Fibroblast of peridontal ligament (primary cell): Measurements from ENCODE around the gene MARCHF2.

Source experiments
- DNase-seq: peaks from one replicate; pipeline ENCODE4 v3.0.0-alpha.2; 2010; ENCODE audit errors: extremely low read depth

The MARCHF2 gene

GRCh38 chr19:8477889-8478288 is 64.8 kb downstream of the MARCHF2 start:
- no peak for DNase-seq

- DNase-seq: no peak
Measured at GRCh38 chr19:8478598-8478997, 65.5 kb downstream of the MARCHF2 start.

DNA sequence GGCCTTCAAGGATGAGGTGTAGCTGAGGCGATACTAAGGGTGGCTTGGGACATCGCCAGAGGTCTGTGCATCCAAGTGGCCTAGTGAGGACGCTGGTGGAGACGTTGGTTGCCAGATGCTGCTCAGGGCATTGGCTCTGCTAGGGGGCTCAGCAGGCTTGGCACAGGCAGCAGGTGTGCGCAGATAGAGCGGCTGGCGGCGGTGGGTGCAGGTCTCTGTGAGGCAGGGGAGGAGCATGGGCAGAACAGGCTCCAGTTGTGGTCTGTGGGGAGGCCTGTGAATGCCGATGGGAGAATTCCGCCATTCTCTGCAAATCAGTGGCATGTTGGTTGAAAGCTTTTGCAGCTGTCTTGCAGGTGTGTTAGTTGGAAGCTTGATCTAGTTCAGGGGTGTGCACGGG is 68.1 kb downstream of the MARCHF2 start:
- DNase-seq: no peak

DNA sequence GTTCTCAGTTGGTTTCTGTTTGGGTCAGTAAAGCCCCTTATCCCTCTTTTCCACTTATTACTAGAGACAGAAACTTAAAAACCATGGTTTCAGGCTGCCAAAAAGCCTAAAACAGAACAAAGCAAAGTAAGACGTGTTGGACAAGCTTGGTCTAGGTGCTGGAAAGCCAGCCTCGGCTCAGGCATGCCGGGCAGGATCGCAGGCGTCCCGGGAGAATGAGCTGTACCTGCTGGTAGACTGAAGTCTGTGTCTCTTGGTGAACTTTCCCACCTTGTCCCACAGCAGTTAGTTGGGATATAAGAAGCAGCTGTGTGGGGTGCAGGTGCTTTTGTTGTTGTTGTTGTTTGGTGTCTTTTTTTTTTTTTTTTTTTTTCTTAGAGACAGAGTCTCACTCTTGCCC is 68.5 kb downstream of the MARCHF2 start:
- DNase-seq: no peak

DNA sequence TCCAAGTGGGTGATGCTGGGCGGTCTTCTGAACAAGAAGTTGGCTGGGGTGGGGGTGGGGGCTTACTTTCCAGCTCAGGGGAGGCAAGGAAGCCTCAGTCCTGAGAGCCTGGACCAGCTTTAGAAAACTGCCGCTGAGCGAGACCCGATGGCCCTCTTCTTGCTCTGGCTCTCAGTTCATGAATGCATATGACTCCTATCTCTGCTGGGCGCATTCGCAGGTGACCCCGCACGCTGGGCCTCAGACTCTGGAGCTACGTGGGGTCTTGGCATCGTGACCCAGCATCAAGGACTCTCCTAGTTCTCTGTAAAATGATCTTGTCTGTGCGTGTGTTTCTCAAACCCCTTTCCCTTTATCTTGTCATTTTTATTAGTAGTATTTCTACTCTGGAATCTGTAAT is 69.6 kb downstream of the MARCHF2 start:
- DNase-seq: no peak

- no peak for DNase-seq
Measured at GRCh38 chr19:8483165-8483564, 70.1 kb downstream of the MARCHF2 start.

- no peak for DNase-seq
Measured at GRCh38 chr19:8484331-8484894, 71.3 kb downstream of the MARCHF2 start.

- DNase-seq: no peak
Measured at GRCh38 chr19:8485561-8486371, 72.7 kb downstream of the MARCHF2 start.

DNA sequence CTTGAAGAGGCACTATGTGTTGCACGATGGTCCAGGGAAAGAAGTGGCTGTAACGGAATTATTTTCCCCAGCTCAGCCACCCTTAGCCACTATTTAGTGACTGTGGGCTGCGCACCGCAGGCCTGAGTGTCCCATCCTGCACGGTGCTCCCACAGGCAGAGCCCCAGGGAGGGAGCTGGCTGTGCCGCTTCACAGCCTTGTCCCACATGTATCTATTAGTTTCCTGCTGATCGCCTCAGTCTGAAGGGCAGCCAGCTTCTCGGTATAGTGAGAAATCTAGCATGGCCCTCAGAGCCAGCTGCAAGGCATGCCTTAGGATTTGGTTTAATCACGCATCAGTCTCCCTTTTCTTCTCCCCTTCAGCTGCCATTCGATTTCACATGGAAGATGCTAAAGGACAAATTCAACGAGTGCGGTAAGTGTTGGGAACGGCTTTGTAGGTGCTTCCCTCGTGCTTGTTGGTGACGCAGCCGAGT is 73.6 kb downstream of the MARCHF2 start:
- DNase-seq: no peak

GRCh38 chr19:8487137-8487851 is 74.2 kb downstream of the MARCHF2 start:
- DNase-seq: no peak

- DNase-seq: no peak
Measured at GRCh38 chr19:8488365-8488764, 75.3 kb downstream of the MARCHF2 start.
